OCI-LY1 (cell line): ENCODE results near the gene SPHK2.

Source experiments
- CTCF ChIP-seq: fragments of 200-600 bp; sonication (generic), shearing (Covaris generic); IDR thresholded peaks from 2 replicates; pipeline ENCODE4 v1.5.1; 2017; ENCODE audit warnings: mild to moderate bottlenecking, antibody characterized with exemption, low read length, moderate library complexity, mixed read lengths
- EZH2 ChIP-seq: fragments of 200-600 bp; sonication (generic), shearing (Covaris generic); IDR thresholded peaks from 2 replicates; pipeline ENCODE4 v1.8.0; 2017; ENCODE audit warnings: borderline replicate concordance, mixed run types, mild to moderate bottlenecking, antibody characterized with exemption, low read length, moderate library complexity, mixed read lengths

- no peak for TF ChIP-seq CTCF
- TF ChIP-seq EZH2: no peak
Measured at GRCh38 chr19:48654299-48655059, 35.2 kb downstream of the SPHK2 start.
